Thyroid gland (tissue), 4 donors: ENCODE results near the gene ATP6V1C2. TPM values are rescaled to one million over a fixed set of nuclear protein-coding genes. Genes with fewer than 3 reads are reported as not detected.
"Not testable (repeated sequence)": the region's sequence is repeated elsewhere in the genome, so short reads cannot be mapped to it uniquely, and the experiment has no call there.

Experiments used
- DNase-seq, 2 donors: peaks; one replicate each; pipeline ENCODE4 v3.0.0-alpha.2; 2019
- H3K27ac ChIP-seq, 3 donors: fragments of 200-600 bp; sonication (generic); 1 replicate in 2 of 3; 2 replicates in 1 of 3; pipeline ENCODE4 v1.5.1; 2016 to 2019; ENCODE audit warnings: mild to moderate bottlenecking in 1 of 3, moderate library complexity in 1 of 3
- H3K27me3 ChIP-seq: fragments of 200-600 bp; sonication (generic); one replicate; pipeline ENCODE4 v1.5.1; 2019
- H3K36me3 ChIP-seq, 2 donors: fragments of 200-600 bp; sonication (generic); one replicate each; pipeline ENCODE4 v1.5.1; 2016 to 2019
- H3K4me1 ChIP-seq, 2 donors: fragments of 200-600 bp; sonication (generic); one replicate each; pipeline ENCODE4 v1.5.1; 2017 to 2019
- H3K4me3 ChIP-seq, 3 donors: fragments of 200-600 bp; sonication (generic); replicated peaks in 1 of 3; 1 replicate in 2 of 3; 2 replicates in 1 of 3; pipeline ENCODE4 v1.5.1; 2016; ENCODE audit warnings: mild to moderate bottlenecking in 1 of 3
- H3K9me3 ChIP-seq: fragments of 200-600 bp; sonication (generic); one replicate; pipeline ENCODE4 v1.5.1; 2017
- POLR2A ChIP-seq, 2 donors: fragments of 450-650 bp; IDR thresholded peaks; one replicate each; pipeline ENCODE4 v1.6.1; 2017; ENCODE audit warnings: antibody characterized with exemption in 2 of 2, mild to moderate bottlenecking in 2 of 2, moderate library complexity in 1 of 2
- WGBS, 2 donors: methylation state at CpG; one replicate each; pipeline ENCODE4 v1.1.5; 2017; 5-methylcytosine and 5-hydroxymethylcytosine counted together
- intact Hi-C: fragments of 100-400 bp; cut with DNase I; formaldehyde crosslinking; loops from one replicate; pipeline ENCODE4 v1.15.1; 2023
- total RNA-seq, 4 donors: library from RNA; depleted of rRNA; stranded (reverse); fragments of >200 nt; gene quantifications; one replicate each; pipeline ENCODE4 v1.2.3, GENCODE V29; 2016
- TF ChIP-seq, protein P1 (sequence below), 6 experiments: fragments of 200-600 bp in 3 of 6; fragments of 450-650 bp in 3 of 6; sonication (generic) in 3 of 6; IDR thresholded peaks; one replicate each; pipeline ENCODE4 v1.5.1; 2016 to 2019; ENCODE audit warnings: antibody characterized with exemption in 6 of 6, mild to moderate bottlenecking in 2 of 6, inconsistent platforms in 1 of 6, moderate library complexity in 1 of 6

ATP6V1C2 gene
- total RNA-seq, 4 donors from 2014 or later, result not detected

- no peak for DNase-seq
- Histone ChIP-seq H3K27me3 (no peaks in the 10 kb centered on the region), H3K9me3 (no peaks in the 10 kb centered on the region), H3K27ac (no peak overlapping the region), H3K36me3 (peaks cover 25 to 42% of the 10 kb centered on the region in 2 donors), H3K4me1 (peaks cover 0 to 8% of the 10 kb centered on the region in 2 donors), H3K4me3 (no peak overlapping the region)
- 92 to 95% methylated on average over 12 of the region's 12 CpGs for WGBS, 2 donors
- TF ChIP-seq POLR2A (IDR thresholded peaks at IDR 0.05), result no peak
- TF ChIP-seq, protein P1, sequence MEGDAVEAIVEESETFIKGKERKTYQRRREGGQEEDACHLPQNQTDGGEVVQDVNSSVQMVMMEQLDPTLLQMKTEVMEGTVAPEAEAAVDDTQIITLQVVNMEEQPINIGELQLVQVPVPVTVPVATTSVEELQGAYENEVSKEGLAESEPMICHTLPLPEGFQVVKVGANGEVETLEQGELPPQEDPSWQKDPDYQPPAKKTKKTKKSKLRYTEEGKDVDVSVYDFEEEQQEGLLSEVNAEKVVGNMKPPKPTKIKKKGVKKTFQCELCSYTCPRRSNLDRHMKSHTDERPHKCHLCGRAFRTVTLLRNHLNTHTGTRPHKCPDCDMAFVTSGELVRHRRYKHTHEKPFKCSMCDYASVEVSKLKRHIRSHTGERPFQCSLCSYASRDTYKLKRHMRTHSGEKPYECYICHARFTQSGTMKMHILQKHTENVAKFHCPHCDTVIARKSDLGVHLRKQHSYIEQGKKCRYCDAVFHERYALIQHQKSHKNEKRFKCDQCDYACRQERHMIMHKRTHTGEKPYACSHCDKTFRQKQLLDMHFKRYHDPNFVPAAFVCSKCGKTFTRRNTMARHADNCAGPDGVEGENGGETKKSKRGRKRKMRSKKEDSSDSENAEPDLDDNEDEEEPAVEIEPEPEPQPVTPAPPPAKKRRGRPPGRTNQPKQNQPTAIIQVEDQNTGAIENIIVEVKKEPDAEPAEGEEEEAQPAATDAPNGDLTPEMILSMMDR (IDR thresholded peaks at IDR 0.05), result no peak
- intact Hi-C loops, result no loop called here
Measured at GRCh38 chr2:10778724-10779115, 57.3 kb downstream of the ATP6V1C2 start.

DNA sequence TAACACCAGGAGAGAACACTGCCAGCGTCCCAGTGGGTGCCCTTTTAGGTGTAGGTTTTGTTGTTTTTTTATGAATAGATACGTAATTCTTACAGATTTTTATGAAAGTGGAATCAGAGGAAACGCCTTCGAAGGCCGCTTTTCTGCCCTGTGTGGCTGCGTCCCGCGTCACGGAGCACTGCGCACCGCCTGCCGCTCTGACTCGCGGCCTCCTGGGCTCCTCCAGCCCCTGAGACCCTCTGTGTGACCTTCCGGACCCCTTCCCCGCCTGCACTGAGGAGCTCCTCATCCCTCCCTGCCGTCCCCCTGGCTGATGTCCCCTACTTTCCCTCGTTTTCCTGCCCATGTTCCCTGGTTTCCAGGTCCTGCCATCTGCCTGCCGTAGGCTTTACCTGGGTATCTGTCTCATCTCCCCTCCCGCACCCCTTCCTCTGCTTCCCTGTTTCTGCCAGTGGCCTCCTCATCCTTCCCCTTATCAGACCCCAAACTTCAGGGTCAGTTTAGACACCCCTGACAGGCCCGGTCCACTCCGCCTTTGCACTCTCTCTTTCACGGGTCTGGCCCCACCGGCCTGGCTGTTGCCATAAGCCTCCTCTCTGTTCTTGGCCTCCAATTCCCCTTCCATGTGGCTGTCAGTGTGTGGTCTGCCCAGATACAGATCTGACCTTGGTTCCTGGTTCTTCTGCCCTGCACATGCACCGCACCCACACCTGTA is 58.5 kb downstream of the ATP6V1C2 start:
- no peak for DNase-seq
- Histone ChIP-seq H3K9me3 (no peaks in the 10 kb centered on the region), H3K27ac (no peak overlapping the region), H3K4me3 (no peak overlapping the region), H3K36me3 (peaks cover 25 to 52% of the 10 kb centered on the region in 2 donors), H3K4me1 (peaks cover 8 to 18% of the 10 kb centered on the region in 2 donors), H3K27me3 (no peaks in the 10 kb centered on the region)
- TF ChIP-seq, protein P1 (IDR thresholded peaks at IDR 0.05), result no peak
- intact Hi-C loops, result no loop called here
- WGBS, 2 donors, result 92 to 97% methylated on average over 25 of the region's 25 CpGs

DNA sequence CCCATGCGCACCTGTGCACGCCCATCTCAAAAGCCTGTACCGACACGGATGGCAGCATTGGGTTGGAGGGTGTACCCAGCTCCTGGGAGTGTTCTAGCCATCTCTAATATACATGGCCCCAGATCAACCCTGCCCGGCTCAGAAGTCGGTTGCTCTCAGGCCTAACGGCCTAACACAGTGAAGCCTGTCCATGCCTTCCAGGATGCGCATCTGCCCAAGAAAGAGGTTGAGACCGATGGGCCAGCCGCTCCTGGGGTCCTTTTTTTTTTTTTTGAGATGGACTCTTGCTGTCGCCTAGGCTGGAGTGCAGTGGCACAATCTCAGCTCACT is 59.0 kb downstream of the ATP6V1C2 start:
- no peak for DNase-seq
- WGBS, 2 donors, result 95 to 97% methylated on average over 11 of the region's 11 CpGs
- Histone ChIP-seq H3K4me1 (peaks cover 12 to 20% of the 10 kb centered on the region in 2 donors), H3K4me3 (no peak overlapping the region), H3K36me3 (peaks cover 25 to 57% of the 10 kb centered on the region in 2 donors), H3K27ac (no peak overlapping the region), H3K9me3 (no peaks in the 10 kb centered on the region), H3K27me3 (no peaks in the 10 kb centered on the region)
- TF ChIP-seq, protein P1 (IDR thresholded peaks at IDR 0.05), result no peak
- intact Hi-C loops, result no loop called here

DNA sequence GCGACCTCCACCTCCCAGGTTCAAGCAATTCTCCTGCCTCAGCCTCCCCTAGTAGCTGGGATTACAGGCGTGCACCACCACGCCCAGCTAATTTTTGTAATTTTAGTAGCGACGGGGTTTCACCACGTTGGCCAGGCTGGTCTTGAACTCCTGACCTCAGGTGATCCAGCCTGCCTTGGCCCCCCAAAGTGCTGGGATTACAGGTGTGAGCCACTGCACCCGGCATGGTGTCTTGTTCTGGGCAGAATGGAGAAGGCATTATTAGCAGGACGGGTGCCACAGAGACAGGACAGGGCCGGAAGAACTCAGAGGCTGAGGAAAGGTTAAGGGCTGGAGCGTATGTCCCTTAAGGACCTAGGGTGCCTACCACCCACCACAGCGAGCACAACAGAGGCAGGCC is 59.4 kb downstream of the ATP6V1C2 start:
- H3K9me3 ChIP-seq, H3K4me3 ChIP-seq, H3K27me3 ChIP-seq, intact Hi-C loops, H3K27ac ChIP-seq, DNase-seq: not testable (repeated sequence)
- peaks cover 12 to 20% of the 10 kb centered on the region in 2 donors for H3K4me1 ChIP-seq
- H3K36me3 ChIP-seq, result peaks cover 28 to 61% of the 10 kb centered on the region in 2 donors
- 96 to 98% methylated on average over 10 to 11 of the region's 11 CpGs for WGBS, 2 donors

- peaks cover 12 to 20% of the 10 kb centered on the region in 2 donors for H3K4me1 ChIP-seq
- intact Hi-C loops, result no loop called here
- 87 to 98% methylated on average over 8 of the region's 8 CpGs for WGBS, 2 donors
Measured at GRCh38 chr2:10781746-10782145, 60.3 kb downstream of the ATP6V1C2 start.

More at GRCh38 chr2:10781746-10782145, 60.3 kb downstream of the ATP6V1C2 start:
- H3K27ac ChIP-seq, result no peak overlapping the region
- no peak for TF ChIP-seq POLR2A (IDR thresholded peaks at IDR 0.05)
- TF ChIP-seq, protein P1 (IDR thresholded peaks at IDR 0.05), result no peak
- no peak overlapping the region for H3K4me3 ChIP-seq
- no peaks in the 10 kb centered on the region for H3K9me3 ChIP-seq
- no peak for DNase-seq
- peaks cover 38 to 70% of the 10 kb centered on the region in 2 donors for H3K36me3 ChIP-seq
- H3K27me3 ChIP-seq, result no peaks in the 10 kb centered on the region
